Prostate gland (tissue), 2 donors: ENCODE measurements around the gene C9orf40.

Source experiments
- CTCF ChIP-seq, 4 experiments: fragments of 200-600 bp in 2 of 4; fragments of 450-650 bp in 2 of 4; sonication (generic) in 2 of 4; IDR thresholded peaks; 1 replicate in 3 of 4; 2 replicates in 1 of 4; pipeline ENCODE4 v1.5.1; 2016 to 2019; ENCODE audit warnings: antibody characterized with exemption in 4 of 4, mild to moderate bottlenecking in 2 of 4, moderate library complexity in 2 of 4
- POLR2A ChIP-seq: fragments of 450-650 bp; IDR thresholded peaks from one replicate; pipeline ENCODE4 v1.6.1; 2016; ENCODE audit warnings: antibody characterized with exemption, mild to moderate bottlenecking

GRCh38 chr9:75000835-75001234 lies 48.1 kb upstream of the C9orf40 start:
- TF ChIP-seq CTCF (IDR thresholded peaks at IDR 0.05) (no peak), POLR2A (no peak)
